Measurements from ENCODE around the gene NTM. TPM values are rescaled to one million over a fixed set of nuclear protein-coding genes. Genes with fewer than 3 reads are reported as not detected.

NTM gene
- polyA plus RNA-seq, 1 donor from 2014 or later: 39.4 TPM

DNA sequence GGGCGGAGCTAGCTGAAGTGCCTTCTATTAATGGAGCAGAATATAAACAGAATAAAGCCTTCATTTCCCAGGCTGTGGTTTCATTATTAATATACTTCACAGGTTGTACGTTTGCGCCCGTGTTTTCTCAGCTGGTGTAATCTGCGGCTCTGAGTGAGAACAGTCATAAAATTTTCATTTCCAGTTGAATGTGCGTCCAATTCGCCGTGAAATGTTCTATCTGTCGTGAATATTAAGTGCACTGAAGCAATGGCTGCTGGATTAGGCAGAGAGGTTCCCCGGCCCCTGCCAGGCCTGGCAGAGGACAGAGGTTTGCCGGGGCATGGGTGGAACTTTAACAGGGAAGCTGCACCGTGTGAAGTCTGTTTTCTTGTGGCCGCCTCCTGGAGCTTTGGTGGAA, 874.4 kb downstream of the NTM start:
- no peaks in the 10 kb centered on the region for H3K36me3 ChIP-seq (ENCODE audit: insufficient read depth, low read length)
- no peak overlapping the region for H3K4me2 ChIP-seq (ENCODE audit: low read length)
- H3K27me3 ChIP-seq (ENCODE audit: insufficient read depth, low read depth, low read length): no peaks in the 10 kb centered on the region
- no peaks in the 10 kb centered on the region for H3K79me2 ChIP-seq (replicated peaks; ENCODE audit: insufficient read depth, low read length)
- TF ChIP-seq POLR2AphosphoS5 (IDR thresholded peaks at IDR 0.05): no peak
- TF ChIP-seq TAF1 (IDR thresholded peaks at IDR 0.05; ENCODE audit: low read depth): no peak
- no peak for TF ChIP-seq EP300 (conservative IDR thresholded peaks at IDR 0.05; ENCODE audit: poor library complexity, severe bottlenecking)
- no peak for TF ChIP-seq EZH2 (IDR thresholded peaks at IDR 0.05; ENCODE audit: borderline replicate concordance, insufficient read depth, low read length, poor library complexity, severe bottlenecking)
- TF ChIP-seq RAD21 (conservative IDR thresholded peaks at IDR 0.05): no peak
- no peak for TF ChIP-seq MXI1 (conservative IDR thresholded peaks at IDR 0.05; ENCODE audit: poor library complexity, severe bottlenecking)
- TF ChIP-seq CTCF (IDR thresholded peaks at IDR 0.05; ENCODE audit: poor library complexity, severe bottlenecking): no peak
- no peak for TF ChIP-seq REST (IDR thresholded peaks at IDR 0.05; ENCODE audit: borderline replicate concordance)
- no peak for TF ChIP-seq SMC3 (conservative IDR thresholded peaks at IDR 0.05; ENCODE audit: poor library complexity)
- H3K4me3 ChIP-seq (ENCODE audit: low read length): no peak overlapping the region
- no peak overlapping the region for H3K9ac ChIP-seq (ENCODE audit: low read length)
- no peaks in the 10 kb centered on the region for H3K9me2 ChIP-seq (ENCODE audit: insufficient read depth, low read length)
- no peaks in the 10 kb centered on the region for H3K9me3 ChIP-seq (ENCODE audit: low read length)
- no peaks in the 10 kb centered on the region for H4K20me1 ChIP-seq (ENCODE audit: insufficient read depth)
- peak overlapping the region; percentile 19 for H3K27ac ChIP-seq (ENCODE audit: low read length)
- H3F3A ChIP-seq (ENCODE audit: insufficient read depth, low read length, poor library complexity, severe bottlenecking): no peaks in the 10 kb centered on the region
- no peak overlapping the region for H2AFZ ChIP-seq (ENCODE audit: low read depth, low read length)

GRCh38 chr11:132245403-132246385, 875.3 kb downstream of the NTM start:
- no peaks in the 10 kb centered on the region for H3K79me2 ChIP-seq (replicated peaks; ENCODE audit: insufficient read depth, low read length)
- no peaks in the 10 kb centered on the region for H4K20me1 ChIP-seq (ENCODE audit: insufficient read depth)
- peak overlapping the region; percentile 19 for H3K27ac ChIP-seq (ENCODE audit: low read length)
- no peak overlapping the region for H2AFZ ChIP-seq (ENCODE audit: low read depth, low read length)
- no peak overlapping the region for H3K9ac ChIP-seq (ENCODE audit: low read length)
- H3F3A ChIP-seq (ENCODE audit: insufficient read depth, low read length, poor library complexity, severe bottlenecking): no peaks in the 10 kb centered on the region
- H3K9me2 ChIP-seq (ENCODE audit: insufficient read depth, low read length): no peaks in the 10 kb centered on the region
- no peaks in the 10 kb centered on the region for H3K36me3 ChIP-seq (ENCODE audit: insufficient read depth, low read length)
- H3K4me3 ChIP-seq (ENCODE audit: low read length): no peak overlapping the region
- H3K27me3 ChIP-seq (ENCODE audit: insufficient read depth, low read depth, low read length): no peaks in the 10 kb centered on the region
- TF ChIP-seq SMC3 (conservative IDR thresholded peaks at IDR 0.05; ENCODE audit: poor library complexity) (no peak), CTCF (IDR thresholded peaks at IDR 0.05; ENCODE audit: poor library complexity, severe bottlenecking) (no peak), POLR2AphosphoS5 (IDR thresholded peaks at IDR 0.05) (no peak), TAF1 (IDR thresholded peaks at IDR 0.05; ENCODE audit: low read depth) (no peak), REST (IDR thresholded peaks at IDR 0.05; ENCODE audit: borderline replicate concordance) (no peak), MXI1 (conservative IDR thresholded peaks at IDR 0.05; ENCODE audit: poor library complexity, severe bottlenecking) (no peak), EZH2 (IDR thresholded peaks at IDR 0.05; ENCODE audit: borderline replicate concordance, insufficient read depth, low read length, poor library complexity, severe bottlenecking) (no peak), EP300 (conservative IDR thresholded peaks at IDR 0.05; ENCODE audit: poor library complexity, severe bottlenecking) (no peak), RAD21 (conservative IDR thresholded peaks at IDR 0.05) (no peak)
- H3K4me2 ChIP-seq (ENCODE audit: low read length): no peak overlapping the region
- H3K9me3 ChIP-seq (ENCODE audit: low read length): peaks cover 7% of the 10 kb centered on the region

All from neural cell (in vitro differentiated cells).